ENCODE data around the gene GPR61. TPM values are rescaled to one million over a fixed set of nuclear protein-coding genes. Genes with fewer than 3 reads are reported as not detected.

Gene GPR61
- total RNA-seq, 4 donors from 2014 or later, result 0.11 to 3.8 (median 1.1) TPM

DNA sequence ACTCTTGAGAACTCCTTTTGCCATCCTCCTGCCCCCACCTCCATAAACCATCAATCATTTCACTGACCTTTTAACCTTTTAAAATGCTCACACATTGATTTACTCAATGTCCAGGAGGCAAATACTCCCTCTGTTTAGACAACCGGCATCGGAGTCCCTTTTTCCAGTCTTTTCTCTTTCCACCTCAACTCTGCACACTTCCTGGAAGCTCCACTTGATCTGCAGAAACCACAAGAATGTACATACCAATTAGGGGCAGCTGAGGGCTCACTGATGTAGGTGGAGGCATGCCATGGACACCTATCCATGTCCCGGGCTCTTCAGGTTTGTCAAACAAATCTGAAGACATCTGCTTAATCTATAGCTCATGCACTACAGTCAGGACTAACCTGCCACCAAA is 24.8 kb upstream of the GPR61 start:
- DNase-seq, result no peak
- H3K36me3 ChIP-seq, result no peaks in the 10 kb centered on the region
- intact Hi-C loops (cut with DNase I), result no loop called here
- peaks cover 7% of the 10 kb centered on the region in 2 donors for H3K4me1 ChIP-seq
- no peak overlapping the region for H3K4me3 ChIP-seq (replicated peaks in 1 of 3)
- H3K27ac ChIP-seq, result no peak overlapping the region
- H3K27me3 ChIP-seq, result no peaks in the 10 kb centered on the region
- TF ChIP-seq POLR2A (IDR thresholded peaks at IDR 0.05), result no peak
- TF ChIP-seq, protein P1, sequence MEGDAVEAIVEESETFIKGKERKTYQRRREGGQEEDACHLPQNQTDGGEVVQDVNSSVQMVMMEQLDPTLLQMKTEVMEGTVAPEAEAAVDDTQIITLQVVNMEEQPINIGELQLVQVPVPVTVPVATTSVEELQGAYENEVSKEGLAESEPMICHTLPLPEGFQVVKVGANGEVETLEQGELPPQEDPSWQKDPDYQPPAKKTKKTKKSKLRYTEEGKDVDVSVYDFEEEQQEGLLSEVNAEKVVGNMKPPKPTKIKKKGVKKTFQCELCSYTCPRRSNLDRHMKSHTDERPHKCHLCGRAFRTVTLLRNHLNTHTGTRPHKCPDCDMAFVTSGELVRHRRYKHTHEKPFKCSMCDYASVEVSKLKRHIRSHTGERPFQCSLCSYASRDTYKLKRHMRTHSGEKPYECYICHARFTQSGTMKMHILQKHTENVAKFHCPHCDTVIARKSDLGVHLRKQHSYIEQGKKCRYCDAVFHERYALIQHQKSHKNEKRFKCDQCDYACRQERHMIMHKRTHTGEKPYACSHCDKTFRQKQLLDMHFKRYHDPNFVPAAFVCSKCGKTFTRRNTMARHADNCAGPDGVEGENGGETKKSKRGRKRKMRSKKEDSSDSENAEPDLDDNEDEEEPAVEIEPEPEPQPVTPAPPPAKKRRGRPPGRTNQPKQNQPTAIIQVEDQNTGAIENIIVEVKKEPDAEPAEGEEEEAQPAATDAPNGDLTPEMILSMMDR (IDR thresholded peaks at IDR 0.05), result no peak
- WGBS, 2 donors, result 69 to 74% methylated on average over 3 of the region's 3 CpGs
- H3K9me3 ChIP-seq, result no peaks in the 10 kb centered on the region

DNA sequence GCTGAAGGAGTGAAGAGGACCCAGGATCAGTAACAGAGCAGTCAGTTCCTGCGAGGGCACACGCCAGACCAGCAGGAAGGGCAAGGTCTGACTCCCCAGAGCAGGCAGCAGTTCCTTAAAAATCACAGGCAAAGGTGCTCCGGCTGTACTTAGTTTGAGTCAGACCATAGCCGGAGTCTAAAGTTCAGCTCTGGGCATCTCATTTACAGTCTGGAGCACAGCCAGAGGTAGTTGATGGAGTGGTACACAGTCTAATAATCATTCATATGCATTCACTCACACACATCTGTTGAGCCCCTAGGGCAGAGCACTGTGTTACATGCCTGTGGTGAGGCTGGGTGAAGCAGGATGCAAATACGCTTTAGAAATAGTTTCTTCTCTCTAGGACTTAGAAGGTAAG is 22.8 kb upstream of the GPR61 start:
- 74 to 85% methylated on average over 5 of the region's 5 CpGs for WGBS, 2 donors
- no peak for TF ChIP-seq POLR2A (IDR thresholded peaks at IDR 0.05)
- TF ChIP-seq, protein P1 (IDR thresholded peaks at IDR 0.05), result no peak
- H3K4me1 ChIP-seq, result peaks cover 0 to 4% of the 10 kb centered on the region in 2 donors
- H3K9me3 ChIP-seq, result no peaks in the 10 kb centered on the region
- H3K36me3 ChIP-seq, result no peaks in the 10 kb centered on the region
- no peak overlapping the region for H3K27ac ChIP-seq
- DNase-seq, result no peak
- intact Hi-C loops (cut with DNase I), result no loop called here
- H3K4me3 ChIP-seq (replicated peaks in 1 of 3), result no peak overlapping the region
- H3K27me3 ChIP-seq, result no peaks in the 10 kb centered on the region

DNA sequence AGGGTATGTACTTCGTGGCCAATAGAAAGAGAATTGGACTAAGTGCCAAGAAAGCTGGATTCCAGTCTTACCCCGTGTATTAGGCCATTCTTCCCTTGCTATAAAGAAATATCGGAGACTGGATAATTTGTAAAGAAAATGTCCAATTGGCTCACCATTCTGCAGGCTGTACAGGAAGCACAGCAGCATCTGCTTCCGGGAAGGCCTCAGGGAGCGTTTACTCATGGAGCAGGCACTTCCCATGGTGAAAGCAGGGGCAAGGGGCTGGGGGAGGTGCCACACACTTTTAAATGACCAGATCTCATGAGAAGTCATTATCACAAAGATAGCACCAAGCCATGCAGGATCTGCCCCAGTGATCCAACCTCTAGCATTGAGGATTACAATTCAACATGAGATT is 22.3 kb upstream of the GPR61 start:
- Histone ChIP-seq H3K27ac (no peak overlapping the region), H3K27me3 (no peaks in the 10 kb centered on the region), H3K36me3 (no peaks in the 10 kb centered on the region), H3K4me3 (replicated peaks in 1 of 3) (no peak overlapping the region), H3K4me1 (peaks cover 0 to 4% of the 10 kb centered on the region in 2 donors), H3K9me3 (no peaks in the 10 kb centered on the region)
- WGBS, 2 donors, result 88 to 90% methylated on average over 5 of the region's 5 CpGs
- no peak for TF ChIP-seq POLR2A (IDR thresholded peaks at IDR 0.05)
- TF ChIP-seq, protein P1 (IDR thresholded peaks at IDR 0.05), result no peak
- DNase-seq, result no peak
- intact Hi-C loops (cut with DNase I), result no loop called here

DNA sequence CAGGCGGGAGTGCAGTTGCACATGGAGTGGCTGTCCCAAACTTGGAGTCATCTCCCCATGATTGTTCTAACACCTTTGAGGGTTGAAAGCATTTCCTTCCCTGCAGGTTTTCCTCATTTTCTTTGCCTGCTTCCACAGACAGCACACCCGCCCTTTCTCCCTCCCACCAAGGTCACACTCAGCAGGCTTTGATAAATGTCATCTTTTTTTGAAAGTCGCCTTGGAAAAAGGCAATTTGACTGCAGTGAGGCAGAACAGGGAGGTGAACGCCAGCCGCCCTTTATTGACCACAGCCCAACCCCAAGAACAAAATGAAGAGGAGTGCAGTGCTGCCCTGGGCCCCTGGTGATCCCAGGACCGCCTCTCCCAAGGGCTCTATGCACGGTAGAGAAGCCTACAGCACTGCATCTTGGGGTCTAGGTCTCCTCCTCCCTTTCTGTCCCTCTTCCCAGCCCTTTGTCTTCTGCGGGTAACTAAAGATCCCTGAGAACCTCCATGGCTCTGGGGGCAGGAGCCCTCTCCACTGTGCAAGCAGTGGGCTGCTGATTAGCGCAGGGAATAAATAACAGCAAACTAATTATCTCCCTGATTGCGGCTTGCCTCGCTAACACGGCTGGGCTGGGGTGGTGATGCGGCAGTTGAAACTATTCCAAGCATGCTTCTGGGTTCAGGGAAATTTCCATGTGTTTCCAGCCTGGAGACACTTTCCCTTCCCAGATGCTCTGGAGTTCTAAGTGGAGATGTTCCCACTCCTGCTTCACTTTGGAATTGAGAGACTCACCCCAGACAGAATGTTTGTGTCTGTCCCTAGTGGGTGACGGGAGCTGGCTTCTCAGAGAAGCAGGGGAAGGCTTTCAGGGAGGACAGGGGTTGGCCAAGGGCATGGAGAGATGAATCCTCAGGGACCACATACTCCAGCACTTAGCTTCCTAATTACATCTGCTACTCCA is 18.4 kb upstream of the GPR61 start:
- Histone ChIP-seq H3K36me3 (no peaks in the 10 kb centered on the region), H3K4me1 (peaks cover 0 to 4% of the 10 kb centered on the region in 2 donors), H3K27me3 (no peaks in the 10 kb centered on the region), H3K9me3 (no peaks in the 10 kb centered on the region), H3K4me3 (replicated peaks in 1 of 3) (no peak overlapping the region), H3K27ac (no peak overlapping the region)
- TF ChIP-seq, protein P1 (IDR thresholded peaks at IDR 0.05), result no peak
- no peak for TF ChIP-seq POLR2A (IDR thresholded peaks at IDR 0.05)
- no peak for DNase-seq
- 69 to 80% methylated on average over 14 of the region's 14 CpGs for WGBS, 2 donors
- intact Hi-C loops (cut with DNase I), result no loop called here

DNA sequence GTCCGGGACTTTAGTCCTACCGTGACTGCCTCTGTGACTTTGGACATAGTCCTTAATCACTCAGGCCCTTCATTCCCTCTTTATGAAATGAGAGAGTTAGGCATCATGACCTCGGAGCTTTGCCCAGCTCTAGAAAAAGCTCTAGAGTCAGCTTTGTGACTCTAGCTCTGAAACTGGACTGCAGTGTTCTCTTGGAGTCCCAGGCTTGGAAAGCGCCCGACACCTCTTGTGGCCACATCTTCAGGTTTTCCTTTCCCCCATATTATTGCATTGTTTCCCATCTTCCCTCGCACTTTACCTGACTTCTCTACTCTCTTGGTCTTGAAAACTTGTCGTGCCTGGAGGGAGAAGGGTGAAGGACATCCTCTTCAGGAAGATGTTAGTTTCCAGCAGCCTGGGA is 17.6 kb upstream of the GPR61 start:
- Histone ChIP-seq H3K9me3 (no peaks in the 10 kb centered on the region), H3K4me3 (replicated peaks in 1 of 3) (no peak overlapping the region), H3K36me3 (no peaks in the 10 kb centered on the region), H3K27ac (no peak overlapping the region), H3K27me3 (no peaks in the 10 kb centered on the region), H3K4me1 (peaks cover 0 to 4% of the 10 kb centered on the region in 2 donors)
- 53 to 56% methylated on average over 7 of the region's 7 CpGs for WGBS, 2 donors
- intact Hi-C loops (cut with DNase I), result no loop called here
- TF ChIP-seq, protein P1 (IDR thresholded peaks at IDR 0.05), result no peak
- no peak for TF ChIP-seq POLR2A (IDR thresholded peaks at IDR 0.05)
- peak in 1 of 2 donors; percentile 30 for DNase-seq

Measured in thyroid gland (tissue), 4 donors.